Omental fat pad (tissue), 4 donors: ENCODE measurements around the gene KIAA0319L. TPM values are rescaled to one million over a fixed set of nuclear protein-coding genes. Genes with fewer than 3 reads are reported as not detected.
"Not testable (repeated sequence)": the region's sequence is repeated elsewhere in the genome, so short reads cannot be mapped to it uniquely, and the experiment has no call there.

Experiments
- ATAC-seq: fragments of 150-250 bp; one replicate; pipeline ENCODE4 v1.9.1; 2016; ENCODE audit warnings: mild to moderate bottlenecking, moderate library complexity; ENCODE audit not compliant: low FRiP score
- DNase-seq: peaks from one replicate; pipeline ENCODE4 v3.0.0-alpha.2; 2019; ENCODE audit warnings: low spot score
- CTCF ChIP-seq, 3 donors: fragments of 450-650 bp; IDR thresholded peaks; one replicate each; pipeline ENCODE4 v1.5.1; 2016 to 2017; ENCODE audit warnings: antibody characterized with exemption in 3 of 3, mild to moderate bottlenecking in 3 of 3, moderate library complexity in 2 of 3
- total RNA-seq, 4 donors: library from RNA; depleted of rRNA; stranded (reverse); fragments of >200 nt; gene quantifications; one replicate each; pipeline ENCODE4 v1.1.0, GENCODE V29; 2016

Gene KIAA0319L
- total RNA-seq, 4 donors from 2014 or later: 38.1 to 99.9 (median 44.2) TPM

GRCh38 chr1:35481229-35481628 is 76.0 kb downstream of the KIAA0319L start:
- ATAC-seq (no peak), DNase-seq (no peak)
- TF ChIP-seq CTCF (IDR thresholded peaks at IDR 0.05): no peak

- DNase-seq (no peak), ATAC-seq (no peak)
- TF ChIP-seq CTCF (IDR thresholded peaks at IDR 0.05): no peak
Measured at GRCh38 chr1:35477870-35478269, 79.3 kb downstream of the KIAA0319L start.

- no peak for TF ChIP-seq CTCF (IDR thresholded peaks at IDR 0.05)
- DNase-seq (no peak), ATAC-seq (no peak)
Measured at GRCh38 chr1:35475856-35476674, 81.1 kb downstream of the KIAA0319L start.

GRCh38 chr1:35475356-35475755 is 81.8 kb downstream of the KIAA0319L start:
- TF ChIP-seq CTCF (IDR thresholded peaks at IDR 0.05): no peak
- ATAC-seq (no peak), DNase-seq (no peak)

GRCh38 chr1:35473216-35473615 is 84.0 kb downstream of the KIAA0319L start:
- not testable (repeated sequence) for ATAC-seq, DNase-seq

- ATAC-seq (no peak), DNase-seq (no peak)
- no peak for TF ChIP-seq CTCF (IDR thresholded peaks at IDR 0.05)
Measured at GRCh38 chr1:35470977-35471613, 86.1 kb downstream of the KIAA0319L start.

GRCh38 chr1:35466120-35466519 is 91.1 kb downstream of the KIAA0319L start:
- ATAC-seq: no peak
- DNase-seq: no peak
- TF ChIP-seq CTCF (IDR thresholded peaks at IDR 0.05): no peak

- not testable (repeated sequence) for ATAC-seq, DNase-seq
Measured at GRCh38 chr1:35463749-35464148, 93.5 kb downstream of the KIAA0319L start.
